OCI-LY7 (cell line): ENCODE data around the gene KLHL7.

ENCODE experiments used
- CTCF ChIP-seq: fragments of 200-600 bp; sonication (generic); conservative IDR thresholded peaks from 2 replicates; pipeline ENCODE4 v1.5.1; 2014; ENCODE audit warnings: mild to moderate bottlenecking, antibody characterized with exemption, low read length, moderate library complexity, mixed read lengths
- EZH2phosphoT487 ChIP-seq: fragments of 200-600 bp; sonication (generic); IDR thresholded peaks from 2 replicates; pipeline ENCODE4 v1.6.1; 2018; ENCODE audit warnings: low read depth, borderline replicate concordance, mild to moderate bottlenecking, mixed run types, antibody characterized with exemption, low read length, moderate library complexity, mixed read lengths

- TF ChIP-seq CTCF (no peak), EZH2phosphoT487 (no peak)
Measured at GRCh38 chr7:23184291-23184690, 78.7 kb downstream of the KLHL7 start.
